Measurements from ENCODE around the gene PLA2G4E.

- TF ChIP-seq POLR2A (IDR thresholded peaks at IDR 0.05; ENCODE audit: low read length) (no peak), GATA1 (IDR thresholded peaks at IDR 0.05; ENCODE audit: low read depth, low read length) (no peak)
Measured at GRCh38 chr15:41939986-41940385, 80.9 kb downstream of the PLA2G4E start.
